Measurements from ENCODE around the gene GRK5.

Gene GRK5

GRCh38 chr10:119454990-119455389, 247.6 kb downstream of the GRK5 start:
- H3K4me3 ChIP-seq (ENCODE audit: low read length): no peak overlapping the region
- H4K20me1 ChIP-seq (ENCODE audit: insufficient read depth, low read length): no peaks in the 10 kb centered on the region
- peaks cover 14% of the 10 kb centered on the region for H3K4me1 ChIP-seq (ENCODE audit: low read length)
- H3K9ac ChIP-seq (ENCODE audit: low read length): no peak overlapping the region
- no peak overlapping the region for H2AFZ ChIP-seq (ENCODE audit: low read depth, low read length)
- H3K9me3 ChIP-seq (ENCODE audit: insufficient read depth, low read length): no peaks in the 10 kb centered on the region
- H3K27ac ChIP-seq (ENCODE audit: low read length): no peak overlapping the region
- H3K4me2 ChIP-seq (ENCODE audit: low read length): no peak overlapping the region
- TF ChIP-seq CTCF (IDR thresholded peaks at IDR 0.05; ENCODE audit: low read depth, low read length): no peak
- no peak for TF ChIP-seq EZH2phosphoT487 (IDR thresholded peaks at IDR 0.05; ENCODE audit: low read depth)
- H3K27me3 ChIP-seq (ENCODE audit: low read depth, low read length): no peaks in the 10 kb centered on the region
- H3K36me3 ChIP-seq (replicated peaks; ENCODE audit: low read depth, low read length): no peaks in the 10 kb centered on the region
- H3K79me2 ChIP-seq (ENCODE audit: low read length): no peaks in the 10 kb centered on the region

GRCh38 chr10:119455609-119456434, 248.5 kb downstream of the GRK5 start:
- Histone ChIP-seq H3K4me1 (ENCODE audit: low read length) (peaks cover 17% of the 10 kb centered on the region), H3K9ac (ENCODE audit: low read length) (no peak overlapping the region), H3K27ac (ENCODE audit: low read length) (no peak overlapping the region), H3K27me3 (ENCODE audit: low read depth, low read length) (no peaks in the 10 kb centered on the region), H3K4me3 (ENCODE audit: low read length) (peak overlapping the region; percentile 40), H4K20me1 (ENCODE audit: insufficient read depth, low read length) (no peaks in the 10 kb centered on the region), H3K9me3 (ENCODE audit: insufficient read depth, low read length) (no peaks in the 10 kb centered on the region), H3K36me3 (replicated peaks; ENCODE audit: low read depth, low read length) (no peaks in the 10 kb centered on the region), H3K4me2 (ENCODE audit: low read length) (peak overlapping the region; percentile 59), H2AFZ (ENCODE audit: low read depth, low read length) (no peak overlapping the region), H3K79me2 (ENCODE audit: low read length) (no peaks in the 10 kb centered on the region)
- no peak for TF ChIP-seq CTCF (IDR thresholded peaks at IDR 0.05; ENCODE audit: low read depth, low read length)
- no peak for TF ChIP-seq EZH2phosphoT487 (IDR thresholded peaks at IDR 0.05; ENCODE audit: low read depth)

- TF ChIP-seq CTCF (IDR thresholded peaks at IDR 0.05; ENCODE audit: low read depth, low read length) (no peak), EZH2phosphoT487 (IDR thresholded peaks at IDR 0.05; ENCODE audit: low read depth) (no peak)
- Histone ChIP-seq H3K4me1 (ENCODE audit: low read length) (peaks cover 23% of the 10 kb centered on the region), H3K9ac (ENCODE audit: low read length) (no peak overlapping the region), H3K9me3 (ENCODE audit: insufficient read depth, low read length) (no peaks in the 10 kb centered on the region), H3K4me3 (ENCODE audit: low read length) (no peak overlapping the region), H3K27ac (ENCODE audit: low read length) (no peak overlapping the region), H2AFZ (ENCODE audit: low read depth, low read length) (no peak overlapping the region), H3K79me2 (ENCODE audit: low read length) (no peaks in the 10 kb centered on the region), H4K20me1 (ENCODE audit: insufficient read depth, low read length) (no peaks in the 10 kb centered on the region), H3K27me3 (ENCODE audit: low read depth, low read length) (no peaks in the 10 kb centered on the region), H3K36me3 (replicated peaks; ENCODE audit: low read depth, low read length) (no peaks in the 10 kb centered on the region), H3K4me2 (ENCODE audit: low read length) (peak overlapping the region; percentile 59; the same call in 1 of the 2 replicates)
Observed at GRCh38 chr10:119456435-119456810, 249.1 kb downstream of the GRK5 start.

GRCh38 chr10:119457966-119458766, 250.8 kb downstream of the GRK5 start:
- Histone ChIP-seq H3K4me3 (ENCODE audit: low read length) (no peak overlapping the region), H3K36me3 (replicated peaks; ENCODE audit: low read depth, low read length) (no peaks in the 10 kb centered on the region), H3K79me2 (ENCODE audit: low read length) (no peaks in the 10 kb centered on the region), H3K4me2 (ENCODE audit: low read length) (no peak overlapping the region), H4K20me1 (ENCODE audit: insufficient read depth, low read length) (no peaks in the 10 kb centered on the region), H3K27me3 (ENCODE audit: low read depth, low read length) (no peaks in the 10 kb centered on the region), H3K4me1 (ENCODE audit: low read length) (peaks cover 35% of the 10 kb centered on the region), H3K9ac (ENCODE audit: low read length) (no peak overlapping the region), H3K9me3 (ENCODE audit: insufficient read depth, low read length) (no peaks in the 10 kb centered on the region), H2AFZ (ENCODE audit: low read depth, low read length) (no peak overlapping the region), H3K27ac (ENCODE audit: low read length) (no peak overlapping the region)
- no peak for TF ChIP-seq EZH2phosphoT487 (IDR thresholded peaks at IDR 0.05; ENCODE audit: low read depth)
- TF ChIP-seq CTCF (IDR thresholded peaks at IDR 0.05; ENCODE audit: low read depth, low read length): no peak

Measured in OCI-LY3 (cell line).